Measurements from ENCODE around the gene IFI35.
A peak's percentile ranks its signal among the peaks of the same experiment; 100 is the strongest.
"Not testable (repeated sequence)": the region's sequence is repeated elsewhere in the genome, so short reads cannot be mapped to it uniquely, and the experiment has no call there.

Gene IFI35

GRCh38 chr17:43006639-43007551, at the start of gene IFI35:
TSS of gene IFI35 (plus strand) at chr17:43006784. CDS start at chr17:43006948, 164 bp downstream.
- peak; percentile 88 for DNase-seq (ENCODE audit: low spot score)

GRCh38 chr17:42964161-42964932, 42.2 kb upstream of the IFI35 start, which contains the start of gene AARSD1:
TSS of gene AARSD1 (minus strand) at chr17:42964454. CDS start at chr17:42964440, 14 bp downstream.
- peak; percentile 92 for DNase-seq (ENCODE audit: low spot score)

GRCh38 chr17:42967925-42968324, 38.7 kb upstream of the IFI35 start:
- DNase-seq (ENCODE audit: low spot score): no peak

- DNase-seq (ENCODE audit: low spot score): no peak
Measured at GRCh38 chr17:42969001-42969581, 37.5 kb upstream of the IFI35 start.

- DNase-seq (ENCODE audit: low spot score): no peak
Measured at GRCh38 chr17:42971589-42971988, 35.0 kb upstream of the IFI35 start.

GRCh38 chr17:42973323-42973722, 33.3 kb upstream of the IFI35 start:
- DNase-seq (ENCODE audit: low spot score): not testable (repeated sequence)

- DNase-seq (ENCODE audit: low spot score): no peak
Measured at GRCh38 chr17:42975265-42975664, 31.3 kb upstream of the IFI35 start.

GRCh38 chr17:42975701-42976100, 30.9 kb upstream of the IFI35 start:
- DNase-seq (ENCODE audit: low spot score): not testable (repeated sequence)

GRCh38 chr17:42979511-42980273, 26.9 kb upstream of the IFI35 start, which contains the start of gene PTGES3L:
TSS of gene PTGES3L (minus strand) at chr17:42980080. CDS start at chr17:42980053, 27 bp downstream.
- DNase-seq (ENCODE audit: low spot score): peak; percentile 81

GRCh38 chr17:42980274-42980765, 26.3 kb upstream of the IFI35 start, which contains the start of gene RUNDC1:
TSS of gene RUNDC1 (plus strand) at chr17:42980565. CDS start at chr17:42980577, 12 bp downstream.
- peak; percentile 95 for DNase-seq (ENCODE audit: low spot score)

GRCh38 chr17:42980766-42981397, 25.7 kb upstream of the IFI35 start:
- peak; percentile 60 for DNase-seq (ENCODE audit: low spot score)

- DNase-seq (ENCODE audit: low spot score): no peak
Measured at GRCh38 chr17:42982266-42982665, 24.3 kb upstream of the IFI35 start.

GRCh38 chr17:42985225-42985624, 21.4 kb upstream of the IFI35 start:
- DNase-seq (ENCODE audit: low spot score): no peak

GRCh38 chr17:42989141-42989540, 17.4 kb upstream of the IFI35 start:
- DNase-seq (ENCODE audit: low spot score): no peak

- peak; percentile 53 for DNase-seq (ENCODE audit: low spot score)
Measured at GRCh38 chr17:42989726-42990652, 16.6 kb upstream of the IFI35 start.

GRCh38 chr17:42991471-42991870, 15.1 kb upstream of the IFI35 start:
- DNase-seq (ENCODE audit: low spot score): no peak

- DNase-seq (ENCODE audit: low spot score): no peak
Measured at GRCh38 chr17:42992872-42993271, 13.7 kb upstream of the IFI35 start.

GRCh38 chr17:42993913-42994312, 12.7 kb upstream of the IFI35 start:
- DNase-seq (ENCODE audit: low spot score): not testable (repeated sequence)

GRCh38 chr17:42997390-42997983, 9.1 kb upstream of the IFI35 start:
- DNase-seq (ENCODE audit: low spot score): no peak
